HG03457 (cell line): ENCODE measurements around the gene ADCY1.

Experiments
- ATAC-seq: cut with Tn5 transposase; IDR thresholded peaks from one replicate; pipeline ENCODE4 v1.9.1; 2021; ENCODE audit warnings: moderate number of reproducible peaks; ENCODE audit not compliant: unreplicated experiment

The ADCY1 gene

GRCh38 chr7:45592230-45592991 lies 18.2 kb downstream of the ADCY1 start:
- no peak for ATAC-seq

- ATAC-seq: no peak
Measured at GRCh38 chr7:45593121-45593541, 19.0 kb downstream of the ADCY1 start.

GRCh38 chr7:45593877-45594276 lies 19.7 kb downstream of the ADCY1 start:
- no peak for ATAC-seq

GRCh38 chr7:45594745-45595535 lies 20.8 kb downstream of the ADCY1 start:
- ATAC-seq: no peak

- ATAC-seq: no peak
Measured at GRCh38 chr7:45595809-45596664, 21.9 kb downstream of the ADCY1 start.

GRCh38 chr7:45596665-45597095 lies 22.5 kb downstream of the ADCY1 start:
- no peak for ATAC-seq

GRCh38 chr7:45597286-45597984 lies 23.3 kb downstream of the ADCY1 start:
- ATAC-seq: no peak

- ATAC-seq: no peak
Measured at GRCh38 chr7:45598886-45599520, 24.8 kb downstream of the ADCY1 start.

- no peak for ATAC-seq
Measured at GRCh38 chr7:45599851-45600706, 25.9 kb downstream of the ADCY1 start.

- no peak for ATAC-seq
Measured at GRCh38 chr7:45601094-45601493, 26.9 kb downstream of the ADCY1 start.

- no peak for ATAC-seq
Measured at GRCh38 chr7:45601816-45602540, 27.8 kb downstream of the ADCY1 start.

- no peak for ATAC-seq
Measured at GRCh38 chr7:45606050-45606449, 31.9 kb downstream of the ADCY1 start.

GRCh38 chr7:45606931-45607330 lies 32.8 kb downstream of the ADCY1 start:
- no peak for ATAC-seq

GRCh38 chr7:45609180-45609579 lies 35.0 kb downstream of the ADCY1 start:
- no peak for ATAC-seq

GRCh38 chr7:45610019-45610418 lies 35.9 kb downstream of the ADCY1 start:
- ATAC-seq: no peak

GRCh38 chr7:45610660-45611299 lies 36.6 kb downstream of the ADCY1 start:
- ATAC-seq: no peak

GRCh38 chr7:45617166-45617565 lies 43.0 kb downstream of the ADCY1 start:
- no peak for ATAC-seq

GRCh38 chr7:45622058-45622457 lies 47.9 kb downstream of the ADCY1 start:
- ATAC-seq: no peak
